Measurements from ENCODE around the gene TIMM17B.

Gene TIMM17B

GRCh38 chrX:48897625-48898306, at the start of gene TIMM17B, which contains the start of gene PQBP1:
Gene TIMM17B (minus strand): TSS chrX:48897768. CDS start chrX:48897749, 19 bp downstream.
Gene PQBP1 (plus strand): TSS chrX:48897930. CDS start chrX:48898510, 580 bp downstream.
- DNase-seq, result peak; percentile 73

- DNase-seq, result peak; percentile 22
Measured at GRCh38 chrX:48945517-48946348, 48.2 kb upstream of the TIMM17B start.

- no peak for DNase-seq
Measured at GRCh38 chrX:48942895-48943294, 45.3 kb upstream of the TIMM17B start.

- no peak for DNase-seq
Measured at GRCh38 chrX:48940404-48940955, 42.9 kb upstream of the TIMM17B start.

GRCh38 chrX:48939524-48940228, 42.1 kb upstream of the TIMM17B start:
- no peak for DNase-seq

GRCh38 chrX:48938721-48939425, 41.3 kb upstream of the TIMM17B start:
- DNase-seq, result no peak

- no peak for DNase-seq
Measured at GRCh38 chrX:48937054-48937907, 39.7 kb upstream of the TIMM17B start.

GRCh38 chrX:48936429-48937053, 39.0 kb upstream of the TIMM17B start:
- DNase-seq, result no peak

GRCh38 chrX:48935301-48935670, 37.7 kb upstream of the TIMM17B start:
- no peak for DNase-seq

GRCh38 chrX:48934581-48935300, 37.2 kb upstream of the TIMM17B start:
- no peak for DNase-seq

GRCh38 chrX:48933757-48934156, 36.2 kb upstream of the TIMM17B start:
- DNase-seq, result no peak

GRCh38 chrX:48927736-48928382, 30.3 kb upstream of the TIMM17B start:
- DNase-seq, result no peak

- no peak for DNase-seq
Measured at GRCh38 chrX:48927123-48927522, 29.6 kb upstream of the TIMM17B start.

GRCh38 chrX:48924270-48924669, 26.7 kb upstream of the TIMM17B start:
- DNase-seq, result no peak

GRCh38 chrX:48923771-48924170, 26.2 kb upstream of the TIMM17B start:
- no peak for DNase-seq

- no peak for DNase-seq
Measured at GRCh38 chrX:48920718-48921104, 23.1 kb upstream of the TIMM17B start.

GRCh38 chrX:48919947-48920717, 22.6 kb upstream of the TIMM17B start:
- DNase-seq, result no peak

GRCh38 chrX:48919360-48919841, 21.8 kb upstream of the TIMM17B start:
- no peak for DNase-seq

All from kidney glomerular epithelial cell (primary cell).